GM12878 (cell line): ENCODE measurements around the gene C1orf35. TPM values are rescaled to one million over a fixed set of nuclear protein-coding genes. Genes with fewer than 3 reads are reported as not detected.

Experiments used
- ATAC-seq: fragments of 200-7000 bp; cut with Tn5 transposase; 3 replicates; pipeline ENCODE4 v1.9.1; 2020; ENCODE audit warnings: mild to moderate bottlenecking, moderate library complexity
- BruUV-seq: library from RNA; stranded (reverse); fragments of 400-500 nt; replicated peaks from 2 replicates; lab custom pipeline; 2021; lab: Mats Ljungman, UMichigan
- CTCF ChIA-PET: fragments of 300-600 bp; sonication (Branson Sonifier 250); formaldehyde crosslinking; extraction: SDS; loops from one replicate; lab custom pipeline; 2021; ENCODE audit warnings: inconsistent platforms; lab: Yijun Ruan, JAX
- POLR2A ChIA-PET: fragments of 350-600 bp; formaldehyde crosslinking; extraction: SDS; loops from one replicate; lab custom pipeline; 2021; ENCODE audit warnings: inconsistent platforms; lab: Charles Lee
- RAD21 ChIA-PET: fragments of 300-600 bp; sonication (Branson Sonifier 250); formaldehyde crosslinking; loops from one replicate; lab custom pipeline; 2023; ENCODE audit warnings: antibody characterized with exemption; ENCODE audit not compliant: unreplicated experiment; lab: Charles Lee
- SMC1A ChIA-PET: fragments of 300-600 bp; sonication (Branson Sonifier 250); formaldehyde crosslinking; loops from one replicate; lab custom pipeline; 2023; ENCODE audit not compliant: unreplicated experiment, uncharacterized antibody; lab: Charles Lee
- DNase-seq: peaks from one replicate; pipeline ENCODE4 v3.0.0-alpha.2; 2011; ENCODE audit warnings: low read depth, low spot score
- FAIRE-seq: peaks from 3 replicates; lab custom pipeline; 2011; peaks lifted over from hg19 to GRCh38; lab: Jason Lieb, UNC
- H2AFZ ChIP-seq: 2 replicates; pipeline ENCODE4 v1.6.0; 2011; ENCODE audit warnings: low read depth, low read length, control low read depth; ENCODE audit not compliant: control insufficient read depth
- H3K27ac ChIP-seq: 2 replicates; pipeline ENCODE4 v1.5.1; 2011; ENCODE audit warnings: control low read depth; ENCODE audit not compliant: control insufficient read depth, insufficient read depth
- H3K27me3 ChIP-seq, 2 experiments: replicated peaks in 1 of 2; 2 replicates each; pipeline versions ENCODE4 v1.6.0 to v1.6.1; 2011; ENCODE audit warnings: low read length in 1 of 2; ENCODE audit not compliant: control insufficient read depth in 2 of 2, insufficient read depth in 2 of 2
- H3K36me3 ChIP-seq, 2 experiments: 2 replicates each; pipeline ENCODE4 v1.5.1; 2011; ENCODE audit warnings: low read length in 1 of 2; ENCODE audit not compliant: control insufficient read depth in 2 of 2, insufficient read depth in 2 of 2
- H3K4me1 ChIP-seq: 2 replicates; pipeline ENCODE4 v1.6.1; 2011; ENCODE audit warnings: mild to moderate bottlenecking, low read length, moderate library complexity, mixed read lengths; ENCODE audit not compliant: control insufficient read depth, insufficient read depth
- H3K4me2 ChIP-seq: 2 replicates; pipeline ENCODE4 v1.6.0; 2011; ENCODE audit warnings: control low read depth; ENCODE audit not compliant: control insufficient read depth, insufficient read depth
- H3K4me3 ChIP-seq: fragments of 200-600 bp; sonication (generic); 2 replicates; pipeline ENCODE4 v1.5.1; 2016
- H3K79me2 ChIP-seq: 2 replicates; pipeline ENCODE4 v1.6.0; 2011; ENCODE audit warnings: low read length; ENCODE audit not compliant: control insufficient read depth, insufficient read depth
- H3K9ac ChIP-seq: 2 replicates; pipeline ENCODE4 v1.8.0; 2011; ENCODE audit warnings: low read length, control low read depth, mixed read lengths; ENCODE audit not compliant: control insufficient read depth, insufficient read depth
- H3K9me3 ChIP-seq: replicated peaks from 3 replicates; pipeline ENCODE4 v1.5.1; 2011; ENCODE audit warnings: mild to moderate bottlenecking, low read length; ENCODE audit not compliant: control insufficient read depth, insufficient read depth
- H4K20me1 ChIP-seq: 2 replicates; pipeline ENCODE4 v1.6.0; 2011; ENCODE audit not compliant: control insufficient read depth, insufficient read depth
- ATF7 ChIP-seq: fragments of 450-650 bp; IDR thresholded peaks from 2 replicates; pipeline ENCODE4 v1.6.1; 2016; ENCODE audit warnings: low read depth, mild to moderate bottlenecking
- CHD1 ChIP-seq: IDR thresholded peaks from 2 replicates; pipeline ENCODE4 v1.6.1; 2012; ENCODE audit warnings: low read depth, low read length, improper control_type of control experiment
- E2F4 ChIP-seq: IDR thresholded peaks from 2 replicates; pipeline ENCODE4 v1.6.1; 2012; ENCODE audit warnings: low read depth, low read length, improper control_type of control experiment
- HDAC2 ChIP-seq: fragments of 200-600 bp; sonication (generic); IDR thresholded peaks from 2 replicates; pipeline ENCODE4 v1.6.1; 2017
- MTA3 ChIP-seq: IDR thresholded peaks from 2 replicates; pipeline ENCODE4 v1.6.1; 2012; ENCODE audit warnings: low read length, inconsistent platforms, borderline replicate concordance
- POU2F2 ChIP-seq: IDR thresholded peaks from 3 replicates; pipeline ENCODE4 v1.6.1; 2011; ENCODE audit warnings: low read depth, mild to moderate bottlenecking, low read length, borderline replicate concordance
- RAD21 ChIP-seq: IDR thresholded peaks from 2 replicates; pipeline ENCODE4 v1.6.1; 2011; ENCODE audit warnings: mild to moderate bottlenecking, low read depth, low read length, moderate library complexity; ENCODE audit not compliant: insufficient read depth
- RCOR1 ChIP-seq: conservative IDR thresholded peaks from 2 replicates; pipeline ENCODE4 v1.6.1; 2012; ENCODE audit warnings: low read depth, low read length, improper control_type of control experiment
- RUNX3 ChIP-seq: IDR thresholded peaks from 2 replicates; pipeline ENCODE4 v1.6.1; 2012; ENCODE audit warnings: low read length, inconsistent platforms
- SIX5 ChIP-seq: IDR thresholded peaks from 2 replicates; pipeline ENCODE4 v1.6.1; 2011; ENCODE audit warnings: mild to moderate bottlenecking, low read depth, low read length, moderate library complexity; ENCODE audit not compliant: severe bottlenecking
- SMARCA5 ChIP-seq: fragments of 450-650 bp; IDR thresholded peaks from 2 replicates; pipeline ENCODE4 v1.6.1; 2017; ENCODE audit warnings: mild to moderate bottlenecking
- SP1 ChIP-seq: IDR thresholded peaks from one replicate; pipeline ENCODE4 v1.6.1; 2011; ENCODE audit warnings: low read depth, low read length
- TAF1 ChIP-seq: IDR thresholded peaks from 2 replicates; pipeline ENCODE4 v1.6.1; 2011; ENCODE audit warnings: mild to moderate bottlenecking, low read depth, low read length, borderline replicate concordance
- WGBS: methylation state at CpG from one replicate; pipeline ENCODE4 v1.1.6; 2016; ENCODE audit warnings: low lambda C conversion rate; ENCODE audit not compliant: insufficient replicate concordance, insufficient coverage; ENCODE audit errors: missing lambda C conversion rate; 5-methylcytosine and 5-hydroxymethylcytosine counted together
- in situ Hi-C: fragments of 300-500 bp; cut with MboI; formaldehyde crosslinking; loops from 9 replicates; pipeline ENCODE4 v1.14.3; 2018; ENCODE audit warnings: mixed read lengths
- intact Hi-C: fragments of 100-400 bp; cut with micrococcal nuclease; formaldehyde crosslinking; loops from one replicate; pipeline ENCODE4 v1.14.2; 2022; ENCODE audit not compliant: unreplicated experiment
- polyA plus RNA-seq, 11 experiments: library from polyadenylated mRNA; depleted of rRNA in 4 of 11; unstranded in 6 of 11; stranded (reverse) in 5 of 11; fragments of >200 nt; fragmentation: Nextera tagmentation in 4 of 11; fragmentation: Illumina TruSeq in 1 of 11; extraction: Ambion mirVana in 4 of 11; extraction: Trizol in 1 of 11; gene quantifications; 1 replicate in 1 of 11; 2 replicates in 10 of 11; pipeline versions ENCODE4 v1.2.1 to v1.2.3, GENCODE V29; 2011 to 2016; ENCODE audit warnings: inconsistent platforms in 2 of 11, missing spikeins in 2 of 11, low read depth in 1 of 11
- total RNA-seq, 4 experiments: library from RNA; depleted of rRNA in 3 of 4; stranded (reverse); fragments of >200 nt in 3 of 4; fragmentation: Illumina TruSeq in 1 of 4; extraction: Trizol in 1 of 4; gene quantifications; 2 replicates each; pipeline versions ENCODE4 v1.2.1 to v1.2.3, GENCODE V29; 2013 to 2021
- TF ChIP-seq, protein P1 (sequence below): fragments of 450-650 bp; IDR thresholded peaks from 2 replicates; pipeline ENCODE4 v1.6.1; 2014; ENCODE audit warnings: mild to moderate bottlenecking
- TF ChIP-seq, protein P2 (sequence below): fragments of 450-650 bp; conservative IDR thresholded peaks from 2 replicates; pipeline ENCODE4 v1.6.1; 2017; ENCODE audit warnings: mild to moderate bottlenecking, moderate library complexity

The C1orf35 gene
- total and polyA plus RNA-seq, 10 of the 15 experiments (the other 5 are each of a cell fraction or from before 2014, with no cell fraction given): 2.5 to 27.0 (median 10.6) TPM

GRCh38 chr1:228109073-228109961 lies 6.2 kb upstream of the C1orf35 start, which contains the start of gene MRPL55:
TSS of gene MRPL55 (minus strand) at chr1:228109299. CDS start at chr1:228108260, 1,039 bp downstream.
- peak; percentile 94 for ATAC-seq
- peak; percentile 93 for DNase-seq
- Histone ChIP-seq H4K20me1 (no peaks in the 10 kb centered on the region), H3K9ac (peak within 1 kb of the TSS; percentile 85), H3K4me1 (peaks cover 11% of the 10 kb centered on the region), H3K4me3 (peak within 1 kb of the TSS; percentile 93), H2AFZ (peak within 1 kb of the TSS; percentile 96), H3K9me3 (no peaks in the 10 kb centered on the region), H3K79me2 (peaks cover 13% of the 10 kb centered on the region), H3K36me3 (peaks cover 4 to 5% of the 10 kb centered on the region in 2 experiments; a peak in 3 of 4 replicates), H3K27me3 (no peaks in the 10 kb centered on the region), H3K27ac (peak within 1 kb of the TSS; percentile 73), H3K4me2 (peak within 1 kb of the TSS; percentile 96)
- BruUV-seq: no TSS peak
- SMC1A ChIA-PET: interaction anchor here (0.7 to 1.5 kb wide), 2 partner anchors 14 to 22 kb away, joined by 3 to 4 read pairs; no protein-coding TSS in a partner anchor
- intact Hi-C loops: loop anchor here (2.0 kb wide), 1 partner anchor 31 kb away; the partner anchor contains the start of gene GUK1
- POLR2A ChIA-PET: interaction anchor here (0.6 to 2.1 kb wide), 6 partner anchors 12 to 689 kb away, joined by 3 to 7 read pairs (median 4); partner anchors contain the start of genes ARF1 and IBA57
- WGBS: 1% methylated on average over 56 of the region's 66 CpGs
- CTCF ChIA-PET: interaction anchor here (0.7 to 2.2 kb wide), 5 partner anchors 14 to 110 kb away, joined by 3 to 8 read pairs (median 5); partner anchors contain the start of gene IBA57
- peak; percentile 94 for FAIRE-seq
- RAD21 ChIA-PET: interaction anchor here (0.7 to 1.2 kb wide), 2 partner anchors 21 to 57 kb away, joined by 3 read pairs; no protein-coding TSS in a partner anchor
- in situ Hi-C loops: no loop called here
- TF ChIP-seq RAD21 (no peak), HDAC2 (no peak), RUNX3 (no peak), TAF1 (peak; percentile 78; the same call in 1 of the 2 replicates), SP1 (peak; percentile 92), SIX5 (peak; percentile 61), CHD1 (no peak), RCOR1 (0 out of 2 replicates have a peak, but pooled peaks have one; percentile 43), SMARCA5 (peak; percentile 60; the same call in 1 of the 2 replicates), ATF7 (peak; percentile 90), POU2F2 (peak; percentile 26; the same call in 1 of the 3 replicates), MTA3 (no peak), E2F4 (no peak)
- TF ChIP-seq, protein P1, sequence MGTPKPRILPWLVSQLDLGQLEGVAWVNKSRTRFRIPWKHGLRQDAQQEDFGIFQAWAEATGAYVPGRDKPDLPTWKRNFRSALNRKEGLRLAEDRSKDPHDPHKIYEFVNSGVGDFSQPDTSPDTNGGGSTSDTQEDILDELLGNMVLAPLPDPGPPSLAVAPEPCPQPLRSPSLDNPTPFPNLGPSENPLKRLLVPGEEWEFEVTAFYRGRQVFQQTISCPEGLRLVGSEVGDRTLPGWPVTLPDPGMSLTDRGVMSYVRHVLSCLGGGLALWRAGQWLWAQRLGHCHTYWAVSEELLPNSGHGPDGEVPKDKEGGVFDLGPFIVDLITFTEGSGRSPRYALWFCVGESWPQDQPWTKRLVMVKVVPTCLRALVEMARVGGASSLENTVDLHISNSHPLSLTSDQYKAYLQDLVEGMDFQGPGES: no peak
- TF ChIP-seq, protein P2, sequence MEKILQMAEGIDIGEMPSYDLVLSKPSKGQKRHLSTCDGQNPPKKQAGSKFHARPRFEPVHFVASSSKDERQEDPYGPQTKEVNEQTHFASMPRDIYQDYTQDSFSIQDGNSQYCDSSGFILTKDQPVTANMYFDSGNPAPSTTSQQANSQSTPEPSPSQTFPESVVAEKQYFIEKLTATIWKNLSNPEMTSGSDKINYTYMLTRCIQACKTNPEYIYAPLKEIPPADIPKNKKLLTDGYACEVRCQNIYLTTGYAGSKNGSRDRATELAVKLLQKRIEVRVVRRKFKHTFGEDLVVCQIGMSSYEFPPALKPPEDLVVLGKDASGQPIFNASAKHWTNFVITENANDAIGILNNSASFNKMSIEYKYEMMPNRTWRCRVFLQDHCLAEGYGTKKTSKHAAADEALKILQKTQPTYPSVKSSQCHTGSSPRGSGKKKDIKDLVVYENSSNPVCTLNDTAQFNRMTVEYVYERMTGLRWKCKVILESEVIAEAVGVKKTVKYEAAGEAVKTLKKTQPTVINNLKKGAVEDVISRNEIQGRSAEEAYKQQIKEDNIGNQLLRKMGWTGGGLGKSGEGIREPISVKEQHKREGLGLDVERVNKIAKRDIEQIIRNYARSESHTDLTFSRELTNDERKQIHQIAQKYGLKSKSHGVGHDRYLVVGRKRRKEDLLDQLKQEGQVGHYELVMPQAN: peak; percentile 78; the same call in 1 of the 2 replicates
